ENCODE measurements around the gene TNFRSF8.
"Not testable (repeated sequence)": the region's sequence is repeated elsewhere in the genome, so short reads cannot be mapped to it uniquely, and the experiment has no call there.

Gene TNFRSF8

DNA sequence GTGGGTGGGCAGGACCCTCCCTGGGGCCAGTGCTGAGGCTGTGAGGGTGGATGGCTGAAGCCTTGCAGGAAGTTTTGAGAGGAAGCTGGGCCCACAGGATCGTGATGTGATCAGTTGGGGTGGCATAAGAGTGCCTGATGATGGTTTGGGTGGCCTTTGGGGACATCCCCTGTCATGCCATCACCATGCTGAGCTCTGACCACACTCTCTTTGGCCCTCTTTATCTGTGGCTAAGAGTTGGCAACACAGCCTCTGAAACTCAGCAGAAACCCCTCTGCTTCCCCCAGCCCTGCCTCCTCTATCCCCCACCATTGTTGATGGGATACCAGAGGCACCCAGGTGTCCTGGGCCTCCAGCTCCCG, 24.0 kb upstream of the TNFRSF8 start:
- DNase-seq: no peak

GRCh38 chr1:12039824-12040456, 23.2 kb upstream of the TNFRSF8 start:
- not testable (repeated sequence) for DNase-seq

DNA sequence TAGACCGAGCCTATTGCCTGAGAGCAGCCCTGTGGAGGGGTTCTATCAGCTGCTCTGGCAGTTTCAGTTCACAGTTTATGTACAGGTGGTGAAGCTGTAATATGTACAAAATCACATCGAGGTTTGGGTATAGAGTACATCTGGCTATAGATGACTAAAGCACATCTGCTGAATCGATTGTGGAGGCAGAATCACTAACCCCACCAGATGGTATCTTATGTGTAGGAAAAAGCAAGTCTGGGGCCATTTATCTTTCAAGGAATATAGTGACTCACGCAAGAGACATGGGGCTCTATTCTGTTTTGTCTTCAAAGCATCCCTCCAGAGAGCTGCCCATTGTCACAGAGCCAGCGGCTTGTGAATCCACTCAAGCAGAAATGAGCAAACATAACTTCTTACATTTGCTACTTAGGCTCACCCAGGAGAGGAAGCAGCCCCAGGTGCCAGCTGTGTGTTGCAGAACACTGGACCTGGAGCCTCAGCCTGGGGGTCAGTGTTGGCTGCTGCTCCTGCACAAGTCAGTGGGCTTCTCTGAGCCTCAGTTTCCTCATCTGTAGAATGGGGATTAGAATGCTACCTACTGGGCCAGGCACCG, 22.5 kb upstream of the TNFRSF8 start:
- DNase-seq: no peak

GRCh38 chr1:12044187-12044877, 18.8 kb upstream of the TNFRSF8 start:
- not testable (repeated sequence) for DNase-seq

GRCh38 chr1:12046749-12047119, 16.4 kb upstream of the TNFRSF8 start:
- no peak for DNase-seq

GRCh38 chr1:12047120-12047876, 15.8 kb upstream of the TNFRSF8 start:
- no peak for DNase-seq

- DNase-seq: no peak
Observed at GRCh38 chr1:12048372-12048771, 14.7 kb upstream of the TNFRSF8 start.

- DNase-seq: no peak
Observed at GRCh38 chr1:12049616-12050015, 13.5 kb upstream of the TNFRSF8 start.

- no peak for DNase-seq
Observed at GRCh38 chr1:12051361-12051760, 11.7 kb upstream of the TNFRSF8 start.

- no peak for DNase-seq
Observed at GRCh38 chr1:12052008-12052573, 11.0 kb upstream of the TNFRSF8 start.

- no peak for DNase-seq
Observed at GRCh38 chr1:12052997-12053686, 10.0 kb upstream of the TNFRSF8 start.

GRCh38 chr1:12053752-12054548, 9.2 kb upstream of the TNFRSF8 start:
- DNase-seq: no peak

DNA sequence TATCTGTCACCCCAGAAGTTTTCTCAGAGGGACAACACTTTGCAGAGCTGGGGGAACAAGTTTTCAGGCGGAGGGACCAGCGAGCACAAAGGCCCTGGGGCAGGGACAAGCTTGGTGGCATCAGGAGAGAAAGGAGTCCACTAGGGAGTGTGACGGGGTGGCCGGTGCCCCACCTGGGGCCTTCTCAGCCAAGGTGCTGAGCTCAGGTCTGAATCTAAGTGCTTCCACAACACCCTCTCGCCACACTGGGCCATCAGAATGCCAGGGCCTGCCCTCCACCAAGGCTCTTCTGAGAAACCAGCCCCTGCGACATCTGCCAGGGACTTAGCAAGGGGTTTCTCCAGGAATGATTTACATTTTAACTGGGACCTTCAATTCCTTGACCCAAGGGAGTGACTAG, 7.8 kb upstream of the TNFRSF8 start:
- DNase-seq: no peak

DNA sequence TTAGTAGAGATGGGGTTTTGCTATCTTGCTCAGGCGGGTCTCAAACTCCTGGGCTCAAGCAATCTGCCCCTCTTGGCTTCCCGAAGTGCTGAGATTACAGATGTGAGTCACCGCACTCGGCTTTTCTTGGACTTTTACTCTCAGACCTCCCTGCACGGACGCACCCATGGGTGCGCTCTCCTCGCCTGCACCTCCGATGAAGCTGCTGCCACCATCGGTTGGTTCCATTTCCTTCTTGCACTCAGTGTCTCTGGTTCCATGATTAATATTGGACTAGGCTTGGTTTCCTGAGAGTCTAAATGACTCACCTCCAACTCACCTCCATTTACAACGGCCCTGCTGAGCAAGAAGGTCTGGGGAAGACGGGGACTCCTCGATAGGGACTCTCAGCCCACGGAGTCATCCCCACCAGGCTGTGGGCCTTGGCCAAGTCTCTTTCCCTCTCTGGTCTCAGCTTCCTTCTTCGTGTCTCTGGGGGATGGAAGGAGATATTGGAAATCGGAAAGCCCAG, 6.7 kb upstream of the TNFRSF8 start:
- no peak for DNase-seq

DNA sequence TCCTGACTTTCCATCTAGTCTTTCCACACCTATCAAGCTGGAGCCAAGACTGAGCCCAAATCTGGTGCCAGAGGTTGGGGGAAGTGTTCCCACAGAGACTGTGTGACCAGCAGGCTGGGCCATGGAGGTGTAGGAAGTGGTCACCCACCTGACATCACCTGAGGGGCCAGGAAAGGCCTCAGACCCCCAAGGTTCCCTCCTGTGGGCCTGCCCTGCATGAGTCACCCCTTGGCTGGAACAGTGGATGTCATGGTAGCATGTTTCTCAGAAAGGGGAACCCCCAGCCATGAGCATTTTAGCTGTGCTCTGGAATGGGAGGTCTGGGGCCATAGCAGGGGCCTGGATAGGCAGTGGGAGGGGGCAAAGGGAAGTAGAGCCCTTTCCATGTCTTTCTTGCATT, 5.7 kb upstream of the TNFRSF8 start:
- no peak for DNase-seq

GRCh38 chr1:12057940-12058687, 5.0 kb upstream of the TNFRSF8 start:
- DNase-seq: no peak

DNA sequence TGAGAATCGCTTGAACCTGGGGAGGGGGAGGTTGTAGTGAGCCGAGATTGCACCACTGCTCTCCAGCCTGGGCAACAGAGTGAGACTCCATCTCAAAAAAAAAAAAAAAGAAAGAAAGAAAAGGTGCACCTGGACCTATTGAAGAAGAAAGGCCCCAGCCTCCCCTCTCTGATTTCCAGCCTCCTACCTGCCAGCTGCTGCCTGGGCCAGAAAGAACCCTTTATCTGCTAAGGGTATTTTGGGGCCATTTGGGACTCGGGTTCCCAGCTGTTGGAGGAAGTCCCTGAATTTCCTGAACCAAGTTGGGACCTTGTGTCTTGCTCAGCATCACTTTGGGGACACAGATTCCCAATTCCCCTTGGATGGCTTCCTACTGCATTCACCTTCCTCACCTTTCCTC, 3.9 kb upstream of the TNFRSF8 start:
- no peak for DNase-seq

- DNase-seq: no peak
Observed at GRCh38 chr1:12059722-12060464, 3.2 kb upstream of the TNFRSF8 start.

DNA sequence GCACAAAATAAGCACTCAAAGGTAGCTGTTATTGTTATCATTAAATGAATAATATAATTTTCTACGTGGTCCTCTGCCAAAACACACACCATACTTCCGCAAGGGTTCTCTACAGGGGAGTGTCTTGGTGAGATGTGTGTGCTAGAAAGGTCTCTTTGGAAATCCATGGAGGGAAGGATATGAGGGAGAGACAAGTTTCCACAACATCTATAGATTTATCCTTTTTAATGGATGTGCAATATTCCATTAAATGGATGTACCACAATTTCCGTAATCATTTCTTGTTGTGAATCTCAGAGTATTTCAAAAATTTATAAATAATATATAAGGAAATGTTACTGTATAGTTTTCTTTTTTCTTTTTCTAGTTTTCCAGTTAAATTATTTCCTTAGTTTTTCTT, 2.6 kb upstream of the TNFRSF8 start:
- DNase-seq: no peak

Measured in T-helper 9 cell (primary cell).